Activated naive CD4-positive, alpha-beta T cell treated with anti-CD3 and anti-CD28 coated beads for 36 hours (primary cell): ENCODE results near the gene MREG. TPM values are rescaled to one million over a fixed set of nuclear protein-coding genes. Genes with fewer than 3 reads are reported as not detected.
A peak's percentile ranks its signal among the peaks of the same experiment; 100 is the strongest.

Experiments used
- CTCF ChIA-PET: fragments of 350-600 bp; sonication (Branson Sonifier 250); formaldehyde crosslinking; loops from one replicate; lab custom pipeline; 2021; ENCODE audit warnings: antibody characterized with exemption; lab: Charles Lee
- DNase-seq: peaks from one replicate; pipeline ENCODE4 v3.0.0-alpha.2; 2020
- H3K27ac Mint-ChIP-seq: one replicate; pipeline ENCODE4 v1.8.0; 2021; ENCODE audit warnings: mild to moderate bottlenecking, mixed read lengths
- H3K27me3 Mint-ChIP-seq: one replicate; pipeline ENCODE4 v1.8.0; 2021; ENCODE audit warnings: low read depth, mixed read lengths
- H3K36me3 Mint-ChIP-seq: one replicate; pipeline ENCODE4 v1.8.0; 2021; ENCODE audit warnings: low read depth, mixed read lengths
- H3K4me1 Mint-ChIP-seq: one replicate; pipeline ENCODE4 v1.8.0; 2021; ENCODE audit warnings: low read depth, mixed read lengths
- H3K4me3 Mint-ChIP-seq: one replicate; pipeline ENCODE4 v1.8.0; 2021; ENCODE audit warnings: mild to moderate bottlenecking, moderate library complexity, mixed read lengths
- H3K9me3 Mint-ChIP-seq: one replicate; pipeline ENCODE4 v1.8.0; 2021; ENCODE audit warnings: mixed read lengths
- intact Hi-C: fragments of 100-400 bp; cut with micrococcal nuclease; formaldehyde crosslinking; loops from one replicate; pipeline ENCODE4 v1.15.1; 2023
- total RNA-seq, 2 experiments: library from RNA; stranded (reverse); gene quantifications; one replicate each; pipeline ENCODE4 v1.2.3, GENCODE V29; 2021

MREG gene
- total RNA-seq, 2 experiments from 2014 or later = 3.1 to 3.9 TPM

GRCh38 chr2:216041438-216041837, 28.1 kb upstream of the MREG start:
- intact Hi-C loops = no loop called here
- DNase-seq = no peak
- no peak overlapping the region for H3K4me3 Mint-ChIP-seq
- peaks cover 8% of the 10 kb centered on the region for H3K36me3 Mint-ChIP-seq
- H3K27ac Mint-ChIP-seq = no peak overlapping the region
- peaks cover 6% of the 10 kb centered on the region for H3K4me1 Mint-ChIP-seq
- H3K27me3 Mint-ChIP-seq = no peaks in the 10 kb centered on the region
- H3K9me3 Mint-ChIP-seq = no peaks in the 10 kb centered on the region
- CTCF ChIA-PET = interaction anchor here (0.6 to 0.9 kb wide), 2 partner anchors 8 to 154 kb away, joined by 3 to 5 read pairs; no protein-coding TSS in a partner anchor

GRCh38 chr2:216039918-216040317, 26.6 kb upstream of the MREG start:
- Mint-ChIP-seq H3K4me3 (no peak overlapping the region), H3K27me3 (no peaks in the 10 kb centered on the region), H3K27ac (no peak overlapping the region), H3K4me1 (no peaks in the 10 kb centered on the region), H3K9me3 (no peaks in the 10 kb centered on the region), H3K36me3 (peaks cover 8% of the 10 kb centered on the region)
- intact Hi-C loops = no loop called here
- no peak for DNase-seq
- CTCF ChIA-PET = interaction anchor here (0.7 to 1.2 kb wide), 2 partner anchors 9 to 109 kb away, joined by 3 to 7 read pairs; no protein-coding TSS in a partner anchor

GRCh38 chr2:216034065-216034464, 20.7 kb upstream of the MREG start:
- H3K4me1 Mint-ChIP-seq = peaks cover 26% of the 10 kb centered on the region
- no peak overlapping the region for H3K4me3 Mint-ChIP-seq
- intact Hi-C loops = loop anchor here (1.0 to 5.0 kb wide), 7 partner anchors 23 to 632 kb away; partner anchors contain the start of genes RPL37A and SMARCAL1
- no peaks in the 10 kb centered on the region for H3K27me3 Mint-ChIP-seq
- no peak overlapping the region for H3K27ac Mint-ChIP-seq
- peaks cover 8% of the 10 kb centered on the region for H3K36me3 Mint-ChIP-seq
- H3K9me3 Mint-ChIP-seq = no peaks in the 10 kb centered on the region
- peak; percentile 94 for DNase-seq
- CTCF ChIA-PET = interaction anchor here (0.8 to 5.1 kb wide), 23 partner anchors 8 to 371 kb away, joined by 3 to 40 read pairs (median 6); partner anchors contain the start of genes PECR, TMEM169 and XRCC5

- CTCF ChIA-PET = interaction anchor here (0.9 to 5.1 kb wide), 26 partner anchors 9 to 372 kb away, joined by 3 to 40 read pairs (median 6); partner anchors contain the start of genes PECR, TMEM169 and XRCC5
These were observed 20.1 kb upstream of the MREG start for GRCh38 chr2:216033403-216033802.

GRCh38 chr2:216031960-216032689, 18.8 kb upstream of the MREG start:
- Mint-ChIP-seq H3K27ac (peak overlapping the region; percentile 79), H3K4me1 (peaks cover 26% of the 10 kb centered on the region), H3K36me3 (peaks cover 6% of the 10 kb centered on the region), H3K4me3 (peak overlapping the region; percentile 5), H3K9me3 (no peaks in the 10 kb centered on the region), H3K27me3 (no peaks in the 10 kb centered on the region)
- intact Hi-C loops = loop anchor here (1.0 to 5.0 kb wide), 9 partner anchors 16 to 465 kb away; partner anchors contain the start of genes RPL37A, SMARCAL1 and XRCC5
- CTCF ChIA-PET = interaction anchor here (0.5 to 5.1 kb wide), 16 partner anchors 9 to 371 kb away, joined by 3 to 40 read pairs (median 4); partner anchors contain the start of gene XRCC5
- DNase-seq = no peak

More at GRCh38 chr2:216033403-216033802, 20.1 kb upstream of the MREG start:
- no peak overlapping the region for H3K4me3 Mint-ChIP-seq
- H3K27me3 Mint-ChIP-seq = no peaks in the 10 kb centered on the region
- DNase-seq = no peak
- H3K27ac Mint-ChIP-seq = no peak overlapping the region
- H3K9me3 Mint-ChIP-seq = no peaks in the 10 kb centered on the region
- intact Hi-C loops = loop anchor here (2.0 to 5.0 kb wide), 4 partner anchors 63 to 464 kb away; partner anchors contain the start of genes RPL37A and SMARCAL1
- H3K36me3 Mint-ChIP-seq = peaks cover 8% of the 10 kb centered on the region
- H3K4me1 Mint-ChIP-seq = peaks cover 26% of the 10 kb centered on the region

GRCh38 chr2:216030216-216030615, 16.9 kb upstream of the MREG start:
- intact Hi-C loops = loop anchor here (5.0 kb wide), 3 partner anchors 322 to 467 kb away; partner anchors contain the start of genes RPL37A and SMARCAL1
- no peaks in the 10 kb centered on the region for H3K27me3 Mint-ChIP-seq
- H3K9me3 Mint-ChIP-seq = no peaks in the 10 kb centered on the region
- no peak overlapping the region for H3K4me3 Mint-ChIP-seq
- H3K36me3 Mint-ChIP-seq = peaks cover 6% of the 10 kb centered on the region
- peaks cover 26% of the 10 kb centered on the region for H3K4me1 Mint-ChIP-seq
- DNase-seq = no peak
- CTCF ChIA-PET = interaction anchor here (0.7 kb wide), 2 partner anchors 10 to 15 kb away, joined by 3 to 4 read pairs; no protein-coding TSS in a partner anchor
- H3K27ac Mint-ChIP-seq = no peak overlapping the region

- H3K9me3 Mint-ChIP-seq = no peaks in the 10 kb centered on the region
- H3K27me3 Mint-ChIP-seq = no peaks in the 10 kb centered on the region
- DNase-seq = no peak
- H3K4me1 Mint-ChIP-seq = peaks cover 26% of the 10 kb centered on the region
- H3K4me3 Mint-ChIP-seq = no peak overlapping the region
- CTCF ChIA-PET = interaction anchor here (0.7 kb wide), 1 partner anchor 10 kb away, joined by 3 read pairs; no protein-coding TSS in a partner anchor
- intact Hi-C loops = loop anchor here (5.0 kb wide), 3 partner anchors 323 to 468 kb away; partner anchors contain the start of genes RPL37A and SMARCAL1
- peaks cover 6% of the 10 kb centered on the region for H3K36me3 Mint-ChIP-seq
- H3K27ac Mint-ChIP-seq = no peak overlapping the region
These were observed 16.2 kb upstream of the MREG start for GRCh38 chr2:216029416-216030129.

- Mint-ChIP-seq H3K27me3 (no peaks in the 10 kb centered on the region), H3K36me3 (peaks cover 3% of the 10 kb centered on the region), H3K27ac (no peak overlapping the region), H3K9me3 (no peaks in the 10 kb centered on the region), H3K4me1 (no peaks in the 10 kb centered on the region), H3K4me3 (no peak overlapping the region)
- CTCF ChIA-PET = interaction anchor here (1.3 to 6.7 kb wide), 4 partner anchors 10 to 75 kb away, joined by 3 to 111 read pairs (median 8); no protein-coding TSS in a partner anchor
- DNase-seq = no peak
- intact Hi-C loops = no loop called here
These were observed 11.5 kb upstream of the MREG start for GRCh38 chr2:216024779-216025336.

GRCh38 chr2:216023055-216023648, 9.8 kb upstream of the MREG start:
- peak; percentile 67 for DNase-seq
- no peaks in the 10 kb centered on the region for H3K9me3 Mint-ChIP-seq
- no peaks in the 10 kb centered on the region for H3K36me3 Mint-ChIP-seq
- H3K4me1 Mint-ChIP-seq = peaks cover 1% of the 10 kb centered on the region
- intact Hi-C loops = loop anchor here (1.0 kb wide), 1 partner anchor 73 kb away; no protein-coding TSS in a partner anchor
- CTCF ChIA-PET = interaction anchor here (0.6 to 6.7 kb wide), 15 partner anchors 9 to 497 kb away, joined by 3 to 111 read pairs (median 3); partner anchors contain the start of gene MREG
- no peaks in the 10 kb centered on the region for H3K27me3 Mint-ChIP-seq
- H3K4me3 Mint-ChIP-seq = no peak overlapping the region
- no peak overlapping the region for H3K27ac Mint-ChIP-seq

- no peaks in the 10 kb centered on the region for H3K27me3 Mint-ChIP-seq
- H3K4me3 Mint-ChIP-seq = no peak overlapping the region
- no peak overlapping the region for H3K27ac Mint-ChIP-seq
- CTCF ChIA-PET = interaction anchor here (0.6 to 6.7 kb wide), 14 partner anchors 8 to 81 kb away, joined by 3 to 111 read pairs (median 4); partner anchors contain the start of gene MREG
- H3K9me3 Mint-ChIP-seq = no peaks in the 10 kb centered on the region
- peaks cover 10% of the 10 kb centered on the region for H3K4me1 Mint-ChIP-seq
- no peak for DNase-seq
- no peaks in the 10 kb centered on the region for H3K36me3 Mint-ChIP-seq
- intact Hi-C loops = no loop called here
These were observed 8.6 kb upstream of the MREG start for GRCh38 chr2:216021768-216022565.
